ENCODE results near the gene FMNL1.

Gene FMNL1

DNA sequence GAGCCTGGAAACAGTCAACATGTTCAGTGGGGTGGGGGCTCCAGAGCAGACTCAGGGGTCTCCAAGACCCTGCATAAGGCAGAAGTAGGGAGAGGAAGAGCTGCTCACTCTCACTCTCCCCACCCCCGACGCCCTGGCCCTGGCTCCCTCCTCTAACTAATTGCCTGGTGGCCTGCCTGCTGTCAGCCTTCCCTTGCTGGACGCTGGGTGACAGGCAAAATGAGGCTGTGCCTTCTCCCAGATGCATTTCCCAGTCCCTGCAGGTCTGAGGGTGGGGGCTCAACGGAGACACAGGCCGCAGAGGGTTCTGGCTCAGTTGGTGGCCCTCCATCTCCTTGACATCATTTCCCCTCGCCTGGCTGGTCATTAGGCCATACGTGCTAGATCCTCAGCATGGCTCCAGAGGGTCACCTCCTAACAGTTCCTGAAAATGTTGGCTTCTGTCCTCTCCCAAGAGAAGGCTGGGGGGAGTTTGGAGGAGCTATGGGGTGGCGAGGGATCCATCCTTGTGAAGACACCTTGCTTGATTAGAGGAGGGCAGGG is 1.4 kb downstream of the FMNL1 start:
- peaks cover 3 to 4% of the 10 kb centered on the region in 2 donors for H3K27me3 ChIP-seq (ENCODE audit: control insufficient read depth in 1 of 2, insufficient read depth in 2 of 2, low read length in 2 of 2)
- H3K36me3 ChIP-seq (ENCODE audit: control insufficient read depth in 1 of 2, insufficient read depth in 2 of 2, low read length in 2 of 2): no peaks in the 10 kb centered on the region
- H3K4me3 ChIP-seq (ENCODE audit: low read depth in 1 of 2, low read length in 2 of 2): peak overlapping the region; percentile 63 to 69
- no peaks in the 10 kb centered on the region for H3K9me3 ChIP-seq (ENCODE audit: control insufficient read depth in 1 of 2, low read length in 2 of 2)
- H3K9ac ChIP-seq (ENCODE audit: low read depth in 1 of 2, low read length in 2 of 2): peak overlapping the region; percentile 34 to 66
- H3K27ac ChIP-seq (ENCODE audit: low read depth, low read length): peak overlapping the region; percentile 27
- peaks cover 32 to 53% of the 10 kb centered on the region in 2 donors for H3K4me1 ChIP-seq (ENCODE audit: control insufficient read depth in 1 of 2, insufficient read depth in 2 of 2, low read length in 2 of 2)

DNA sequence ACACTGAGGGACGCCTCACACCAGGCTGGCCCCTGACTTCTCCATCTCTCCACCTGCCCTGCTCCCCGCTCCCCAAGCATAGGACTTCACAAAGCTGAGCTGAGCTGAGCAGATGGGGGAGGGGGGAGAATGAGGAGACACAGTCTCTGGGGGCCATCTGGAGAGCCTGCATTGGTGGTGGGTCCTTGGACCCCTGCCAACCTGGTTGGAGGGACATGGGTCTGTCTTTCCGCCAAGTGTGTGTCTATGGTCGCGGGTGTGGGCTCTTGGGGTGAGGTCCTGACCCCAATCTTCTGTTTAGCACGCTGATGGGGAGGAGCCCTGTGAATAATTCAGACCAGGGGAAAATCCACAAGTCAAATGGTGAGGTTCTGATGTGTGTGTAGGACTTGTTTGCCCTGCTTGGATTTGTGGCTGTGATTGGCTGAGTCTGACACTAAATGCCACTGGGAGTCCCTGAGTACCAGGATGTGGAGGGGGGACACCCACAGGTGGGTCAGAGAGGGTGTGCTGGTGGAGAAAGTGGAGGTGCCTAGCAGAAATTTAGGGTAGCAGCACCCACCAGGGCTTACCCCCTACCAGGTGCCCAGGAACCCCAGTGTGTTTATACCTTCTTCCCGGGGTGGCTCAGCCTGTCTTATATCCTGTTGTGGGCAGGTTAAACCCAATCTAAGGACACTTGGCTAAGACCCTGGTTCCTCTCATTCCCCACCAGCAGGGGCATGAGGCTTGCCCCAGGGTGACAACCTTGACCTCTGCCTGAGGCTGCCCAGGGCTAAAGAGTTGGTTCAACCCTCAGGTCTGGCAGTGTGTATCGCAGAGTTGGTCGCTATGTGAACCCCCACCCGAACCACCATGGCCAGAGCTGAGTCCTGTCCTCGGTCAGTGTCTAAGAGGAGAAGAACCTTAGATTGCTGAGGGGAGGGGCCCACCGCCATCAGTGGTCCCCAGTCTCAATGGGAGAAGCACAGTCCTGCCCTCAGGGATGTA is 2.1 kb downstream of the FMNL1 start:
- H3K4me3 ChIP-seq (ENCODE audit: low read depth in 1 of 2, low read length in 2 of 2): peak overlapping the region; percentile 63 to 69
- H3K27ac ChIP-seq (ENCODE audit: low read depth, low read length): peak overlapping the region; percentile 58
- peaks cover 38 to 60% of the 10 kb centered on the region in 2 donors for H3K4me1 ChIP-seq (ENCODE audit: control insufficient read depth in 1 of 2, insufficient read depth in 2 of 2, low read length in 2 of 2)
- no peaks in the 10 kb centered on the region for H3K36me3 ChIP-seq (ENCODE audit: control insufficient read depth in 1 of 2, insufficient read depth in 2 of 2, low read length in 2 of 2)
- peaks cover 3 to 4% of the 10 kb centered on the region in 2 donors for H3K27me3 ChIP-seq (ENCODE audit: control insufficient read depth in 1 of 2, insufficient read depth in 2 of 2, low read length in 2 of 2)
- H3K9ac ChIP-seq (ENCODE audit: low read depth in 1 of 2, low read length in 2 of 2): peak overlapping the region; percentile 64 to 66
- H3K9me3 ChIP-seq (ENCODE audit: control insufficient read depth in 1 of 2, low read length in 2 of 2): no peaks in the 10 kb centered on the region

DNA sequence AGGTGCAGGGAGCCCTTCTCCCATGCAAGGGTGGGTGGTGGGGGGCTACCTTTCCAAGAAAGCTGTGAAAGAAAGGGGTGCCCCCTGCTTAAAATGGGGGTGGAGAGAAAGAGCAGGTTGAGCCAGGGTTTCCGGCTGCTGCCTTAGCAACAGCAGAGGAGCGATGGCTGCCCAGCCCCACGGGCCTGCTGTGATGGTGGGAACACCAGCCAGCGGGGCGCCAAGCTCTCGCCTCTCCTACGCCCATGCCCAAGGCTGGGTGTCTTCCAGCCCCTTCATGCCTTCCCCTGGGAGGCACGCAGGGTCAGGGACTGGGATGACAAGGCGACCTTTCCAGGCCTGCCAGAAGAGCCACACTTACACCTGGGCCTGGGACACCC is 3.0 kb downstream of the FMNL1 start:
- Histone ChIP-seq H3K36me3 (ENCODE audit: control insufficient read depth in 1 of 2, insufficient read depth in 2 of 2, low read length in 2 of 2) (no peaks in the 10 kb centered on the region), H3K9ac (ENCODE audit: low read depth in 1 of 2, low read length in 2 of 2) (peak overlapping the region; percentile 64 to 66), H3K27me3 (ENCODE audit: control insufficient read depth in 1 of 2, insufficient read depth in 2 of 2, low read length in 2 of 2) (peaks cover 3 to 4% of the 10 kb centered on the region in 2 donors), H3K4me3 (ENCODE audit: low read depth in 1 of 2, low read length in 2 of 2) (peak overlapping the region; percentile 63 to 69), H3K9me3 (ENCODE audit: control insufficient read depth in 1 of 2, low read length in 2 of 2) (no peaks in the 10 kb centered on the region), H3K4me1 (ENCODE audit: control insufficient read depth in 1 of 2, insufficient read depth in 2 of 2, low read length in 2 of 2) (peaks cover 43 to 68% of the 10 kb centered on the region in 2 donors), H3K27ac (ENCODE audit: low read depth, low read length) (peak overlapping the region; percentile 67)

DNA sequence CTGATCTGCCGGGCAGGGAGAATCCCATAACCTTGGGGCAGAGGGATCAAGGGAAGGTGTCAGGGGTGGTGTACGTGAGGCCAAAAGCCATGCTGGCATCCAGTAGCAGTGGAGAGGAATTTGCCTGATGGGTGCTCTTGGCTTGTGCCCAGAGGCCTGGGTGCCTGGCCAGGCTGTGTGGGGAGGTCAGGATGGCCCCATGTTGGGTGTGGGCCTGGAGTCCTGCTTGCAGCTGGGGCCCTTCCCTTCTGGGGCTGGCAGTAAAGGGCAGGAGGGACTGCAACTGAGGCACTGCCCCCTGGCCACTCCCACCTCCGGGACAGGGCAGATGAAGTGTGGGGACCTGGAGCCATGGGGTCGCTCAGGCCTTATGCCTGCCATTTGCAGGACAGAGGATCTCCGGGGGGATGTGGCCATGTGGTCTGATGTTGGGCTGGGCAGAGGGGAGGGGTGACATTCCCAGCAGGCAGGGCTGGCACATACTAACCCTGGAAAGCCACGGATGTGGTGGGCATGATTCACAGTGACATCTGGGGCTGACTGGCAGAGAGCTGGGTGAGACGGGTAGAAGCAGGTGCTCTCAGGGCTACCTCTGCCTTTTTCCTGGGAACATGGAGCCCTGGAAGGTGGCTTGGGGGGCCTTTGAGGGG is 3.5 kb downstream of the FMNL1 start:
- Histone ChIP-seq H3K9ac (ENCODE audit: low read depth in 1 of 2, low read length in 2 of 2) (peak overlapping the region; percentile 64 to 66), H3K4me1 (ENCODE audit: control insufficient read depth in 1 of 2, insufficient read depth in 2 of 2, low read length in 2 of 2) (peaks cover 48 to 74% of the 10 kb centered on the region in 2 donors), H3K27me3 (ENCODE audit: control insufficient read depth in 1 of 2, insufficient read depth in 2 of 2, low read length in 2 of 2) (peaks cover 3 to 4% of the 10 kb centered on the region in 2 donors), H3K9me3 (ENCODE audit: control insufficient read depth in 1 of 2, low read length in 2 of 2) (no peaks in the 10 kb centered on the region), H3K36me3 (ENCODE audit: control insufficient read depth in 1 of 2, insufficient read depth in 2 of 2, low read length in 2 of 2) (no peaks in the 10 kb centered on the region), H3K4me3 (ENCODE audit: low read depth in 1 of 2, low read length in 2 of 2) (peak overlapping the region; percentile 50 to 69), H3K27ac (ENCODE audit: low read depth, low read length) (peak overlapping the region; percentile 67)

DNA sequence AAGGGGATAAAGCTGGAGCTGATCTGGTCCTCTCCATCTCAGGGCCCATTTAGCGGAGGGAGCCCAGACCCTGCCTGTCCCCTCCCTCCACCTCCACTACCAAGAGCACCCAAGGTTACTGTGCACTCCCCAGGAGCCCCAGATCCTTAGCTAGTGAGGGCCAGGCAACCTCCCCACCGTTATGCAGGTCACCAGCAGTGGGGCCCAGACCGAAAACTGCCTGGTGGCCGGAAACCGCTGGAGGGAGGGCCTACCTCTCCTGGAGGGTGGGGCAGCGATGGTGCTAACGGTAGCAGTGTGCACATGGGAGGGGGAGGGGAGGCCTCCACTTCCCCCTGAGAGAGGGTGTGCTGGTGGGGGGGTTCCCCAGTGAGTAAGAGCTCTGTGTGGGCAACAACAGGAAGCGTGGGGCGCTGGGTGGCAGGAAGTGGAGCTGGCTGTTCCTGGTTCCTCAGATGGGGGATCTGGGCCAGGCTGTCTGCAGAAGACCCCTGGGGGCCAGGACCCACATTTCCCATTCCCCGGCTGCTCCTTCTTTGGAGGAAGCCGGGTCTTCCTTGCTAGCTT is 4.4 kb downstream of the FMNL1 start:
- peaks cover 3% of the 10 kb centered on the region in 2 donors for H3K27me3 ChIP-seq (ENCODE audit: control insufficient read depth in 1 of 2, insufficient read depth in 2 of 2, low read length in 2 of 2)
- no peaks in the 10 kb centered on the region for H3K36me3 ChIP-seq (ENCODE audit: control insufficient read depth in 1 of 2, insufficient read depth in 2 of 2, low read length in 2 of 2)
- peak overlapping the region; percentile 49 to 64 for H3K9ac ChIP-seq (ENCODE audit: low read depth in 1 of 2, low read length in 2 of 2)
- peak overlapping the region; percentile 50 to 69 for H3K4me3 ChIP-seq (ENCODE audit: low read depth in 1 of 2, low read length in 2 of 2)
- peak overlapping the region; percentile 67 for H3K27ac ChIP-seq (ENCODE audit: low read depth, low read length)
- H3K9me3 ChIP-seq (ENCODE audit: control insufficient read depth in 1 of 2, low read length in 2 of 2): no peaks in the 10 kb centered on the region
- peaks cover 55 to 79% of the 10 kb centered on the region in 2 donors for H3K4me1 ChIP-seq (ENCODE audit: control insufficient read depth in 1 of 2, insufficient read depth in 2 of 2, low read length in 2 of 2)

DNA sequence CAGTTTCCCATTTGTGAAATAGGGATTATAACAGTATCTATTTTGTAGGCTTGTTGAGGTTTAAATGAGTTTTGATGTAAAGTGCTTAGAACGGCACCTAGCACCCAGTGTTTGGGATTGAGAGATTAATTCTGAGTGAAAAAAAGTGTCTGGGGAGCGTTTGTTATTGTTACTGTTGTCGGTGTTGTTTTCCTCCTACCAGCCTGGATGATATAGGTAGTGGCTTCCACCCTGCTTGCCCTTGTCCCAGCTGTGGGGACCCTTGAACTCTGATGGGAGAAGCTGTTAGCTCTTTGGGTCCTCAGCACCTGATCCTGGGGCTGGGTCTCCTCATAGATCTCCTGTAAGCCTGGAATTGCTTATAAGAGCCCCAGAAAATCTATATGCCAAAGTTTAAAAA is 4.9 kb downstream of the FMNL1 start:
- peak overlapping the region; percentile 53 for H3K27ac ChIP-seq (ENCODE audit: low read depth, low read length)
- H3K4me1 ChIP-seq (ENCODE audit: control insufficient read depth in 1 of 2, insufficient read depth in 2 of 2, low read length in 2 of 2): peaks cover 55 to 80% of the 10 kb centered on the region in 2 donors
- H3K4me3 ChIP-seq (ENCODE audit: low read depth in 1 of 2, low read length in 2 of 2): peak overlapping the region; percentile 50 to 69
- peaks cover 0 to 3% of the 10 kb centered on the region in 2 donors for H3K27me3 ChIP-seq (ENCODE audit: control insufficient read depth in 1 of 2, insufficient read depth in 2 of 2, low read length in 2 of 2)
- no peaks in the 10 kb centered on the region for H3K9me3 ChIP-seq (ENCODE audit: control insufficient read depth in 1 of 2, low read length in 2 of 2)
- H3K36me3 ChIP-seq (ENCODE audit: control insufficient read depth in 1 of 2, insufficient read depth in 2 of 2, low read length in 2 of 2): no peaks in the 10 kb centered on the region
- H3K9ac ChIP-seq (ENCODE audit: low read depth in 1 of 2, low read length in 2 of 2): peak overlapping the region; percentile 49 to 54

DNA sequence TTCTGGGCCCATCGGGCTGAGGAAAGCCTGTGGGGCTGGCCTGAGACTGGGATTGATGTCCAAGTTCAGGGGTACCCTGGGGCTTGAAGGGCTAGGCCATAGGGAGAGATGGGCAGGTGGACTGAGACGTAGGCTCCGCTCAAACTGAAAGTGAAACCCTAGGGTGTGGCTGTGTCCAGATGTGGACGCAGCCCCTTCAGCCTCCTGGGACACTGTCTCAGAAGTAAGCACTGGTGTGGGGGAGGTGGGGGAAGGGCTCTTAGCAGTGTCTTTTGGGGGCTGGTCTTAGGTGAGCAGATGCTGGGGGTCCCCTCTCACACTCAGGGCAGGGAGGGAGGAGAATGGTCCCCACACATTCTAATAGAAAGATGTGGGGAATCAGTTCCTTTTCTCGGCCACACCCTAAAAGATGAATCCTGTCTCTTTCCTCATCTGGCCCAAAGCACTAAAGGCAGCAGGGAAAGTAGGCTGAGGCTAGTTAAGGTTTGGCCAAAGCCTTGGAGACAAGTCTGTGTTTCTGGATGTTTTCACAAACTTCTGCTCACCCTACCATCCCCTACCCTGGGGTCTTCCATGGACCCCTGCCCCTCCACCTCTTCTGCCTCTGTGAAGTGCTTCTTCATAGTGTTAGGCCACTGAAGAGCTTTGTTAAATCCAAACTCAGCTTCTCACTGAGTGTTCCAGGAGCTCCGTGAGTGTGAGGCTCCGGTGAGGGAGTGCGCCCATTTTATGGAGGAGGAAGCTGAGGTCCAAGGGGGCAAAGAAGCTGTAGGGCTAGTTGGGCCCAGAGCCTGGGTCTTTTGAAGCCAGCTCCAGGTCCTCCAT is 5.6 kb downstream of the FMNL1 start:
- peaks cover 0 to 3% of the 10 kb centered on the region in 2 donors for H3K27me3 ChIP-seq (ENCODE audit: control insufficient read depth in 1 of 2, insufficient read depth in 2 of 2, low read length in 2 of 2)
- peaks cover 55 to 80% of the 10 kb centered on the region in 2 donors for H3K4me1 ChIP-seq (ENCODE audit: control insufficient read depth in 1 of 2, insufficient read depth in 2 of 2, low read length in 2 of 2)
- peak overlapping the region; percentile 75 for H3K27ac ChIP-seq (ENCODE audit: low read depth, low read length)
- no peaks in the 10 kb centered on the region for H3K9me3 ChIP-seq (ENCODE audit: control insufficient read depth in 1 of 2, low read length in 2 of 2)
- peak overlapping the region; percentile 13 to 49 for H3K9ac ChIP-seq (ENCODE audit: low read depth in 1 of 2, low read length in 2 of 2)
- H3K4me3 ChIP-seq (ENCODE audit: low read depth in 1 of 2, low read length in 2 of 2): peak overlapping the region; percentile 50 to 69
- H3K36me3 ChIP-seq (ENCODE audit: control insufficient read depth in 1 of 2, insufficient read depth in 2 of 2, low read length in 2 of 2): no peaks in the 10 kb centered on the region

DNA sequence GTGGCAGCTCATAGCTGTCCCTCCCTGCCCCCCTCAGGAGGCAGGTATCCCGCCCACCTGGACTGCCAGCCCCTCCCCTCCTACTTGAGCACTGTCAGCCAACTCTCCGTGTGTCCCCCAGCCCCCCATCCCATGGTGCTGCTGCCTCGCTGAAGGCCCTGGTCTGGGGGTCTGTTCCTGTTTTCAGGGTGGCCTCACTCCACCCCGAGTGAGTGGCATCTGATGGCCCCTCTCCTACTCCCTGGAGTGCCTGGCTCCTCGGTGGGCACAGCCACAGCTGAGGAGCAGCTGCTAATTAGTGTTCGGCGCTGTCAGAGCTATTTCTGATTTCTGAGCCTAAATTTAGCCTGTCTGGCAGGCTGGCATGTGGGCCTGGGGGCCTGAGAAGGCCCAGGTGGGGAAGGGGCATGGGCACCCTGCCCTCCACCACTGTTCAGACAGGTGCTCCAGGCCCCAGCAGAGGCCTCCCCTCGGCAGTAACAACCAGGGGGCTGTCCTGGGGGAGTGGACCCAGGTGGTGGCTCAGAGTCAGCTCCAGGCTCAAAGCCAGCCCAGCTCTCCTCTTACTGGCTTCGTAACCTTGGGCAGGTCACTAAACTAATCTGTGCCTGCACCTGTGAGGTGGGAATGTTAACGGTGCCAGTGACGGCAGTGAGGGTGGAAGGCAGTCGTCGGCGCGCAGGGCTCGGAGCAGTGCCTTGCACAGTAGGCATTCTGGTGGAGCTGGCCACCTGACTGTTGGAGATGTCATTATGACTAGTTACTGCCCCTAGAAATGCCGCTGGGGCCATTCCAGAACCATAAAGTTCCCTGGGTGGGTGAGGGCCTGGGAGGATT is 6.5 kb downstream of the FMNL1 start:
- H3K4me1 ChIP-seq (ENCODE audit: control insufficient read depth in 1 of 2, insufficient read depth in 2 of 2, low read length in 2 of 2): peaks cover 55 to 78% of the 10 kb centered on the region in 2 donors
- peak overlapping the region; percentile 75 for H3K27ac ChIP-seq (ENCODE audit: low read depth, low read length)
- no peaks in the 10 kb centered on the region for H3K36me3 ChIP-seq (ENCODE audit: control insufficient read depth in 1 of 2, insufficient read depth in 2 of 2, low read length in 2 of 2)
- peaks cover 0 to 3% of the 10 kb centered on the region in 2 donors for H3K27me3 ChIP-seq (ENCODE audit: control insufficient read depth in 1 of 2, insufficient read depth in 2 of 2, low read length in 2 of 2)
- no peaks in the 10 kb centered on the region for H3K9me3 ChIP-seq (ENCODE audit: control insufficient read depth in 1 of 2, low read length in 2 of 2)
- H3K4me3 ChIP-seq (ENCODE audit: low read depth in 1 of 2, low read length in 2 of 2): peak overlapping the region; percentile 9 to 54
- H3K9ac ChIP-seq (ENCODE audit: low read depth in 1 of 2, low read length in 2 of 2): peak overlapping the region; percentile 49 to 60
